SK-N-MC (cell line): Measurements from ENCODE around the gene RASGEF1B.

Experiments used
- EZH2 ChIP-seq: fragments of 200-600 bp; sonication (generic); IDR thresholded peaks from one replicate; pipeline ENCODE4 v1.6.1; 2017; ENCODE audit warnings: antibody characterized with exemption
- POLR2AphosphoS5 ChIP-seq: IDR thresholded peaks from 2 replicates; pipeline ENCODE4 v1.6.1; 2012; ENCODE audit warnings: mild to moderate bottlenecking, low read depth, low read length, borderline replicate concordance

DNA sequence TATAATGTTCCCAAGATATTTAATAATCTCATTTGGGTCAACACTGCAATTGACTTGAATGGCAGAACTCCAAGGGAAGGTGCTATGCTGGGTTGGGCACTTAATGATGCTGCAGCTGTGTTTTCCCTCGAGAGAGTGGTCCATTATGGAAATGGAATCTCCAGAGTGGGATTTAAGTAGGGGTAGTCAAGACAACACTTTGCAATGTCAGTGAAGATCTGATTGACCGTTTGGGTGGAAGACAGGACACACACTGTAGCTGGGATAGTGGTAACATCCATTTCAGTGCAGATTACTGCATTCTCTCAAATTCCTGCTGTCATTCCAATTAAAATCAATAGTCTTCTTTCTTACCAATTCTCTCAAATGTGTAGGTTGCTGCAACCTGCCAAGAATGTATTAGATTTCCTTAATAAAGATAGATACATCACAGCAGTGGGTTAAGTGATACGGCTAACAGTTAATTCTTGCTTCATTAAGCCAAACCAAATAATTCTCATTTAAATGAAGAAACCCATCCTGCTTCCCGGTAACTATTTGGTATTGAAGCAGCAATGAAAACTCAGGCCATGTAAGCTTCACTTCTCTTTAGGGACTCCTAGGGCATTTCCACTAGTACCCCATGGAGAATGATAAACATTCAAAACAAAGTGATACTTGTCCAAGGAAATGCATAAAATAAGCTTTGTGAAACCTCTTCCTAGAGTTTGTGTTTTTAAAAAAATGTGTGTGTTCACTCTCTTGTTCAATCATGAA is 40.5 kb upstream of the RASGEF1B start:
- TF ChIP-seq EZH2 (no peak), POLR2AphosphoS5 (no peak)
